K562 (cell line): Measurements from ENCODE around the gene ZNF750. TPM values are rescaled to one million over a fixed set of nuclear protein-coding genes. Genes with fewer than 3 reads are reported as not detected.

Experiments used
- ATAC-seq: fragments of 200-7000 bp; cut with Tn5 transposase; 3 replicates; pipeline ENCODE4 v1.9.1; 2020; ENCODE audit warnings: moderate library complexity
- BruUV-seq: library from RNA; stranded (reverse); fragments of 400-500 nt; replicated peaks from 2 replicates; lab custom pipeline; 2021; lab: Mats Ljungman, UMichigan
- CTCF ChIA-PET: fragments of 300-600 bp; formaldehyde crosslinking; extraction: SDS; loops from one replicate; lab custom pipeline; 2021; ENCODE audit warnings: low intra/inter-chr PET ratio; lab: Yijun Ruan, JAX
- POLR2A ChIA-PET: fragments of 300-600, 350-650 bp; sonication (Branson Sonifier 250); formaldehyde crosslinking; extraction: SDS; loops from one replicate; lab custom pipeline; 2021; ENCODE audit warnings: antibody characterized with exemption, inconsistent platforms; lab: Yijun Ruan, JAX
- DNase-seq, 4 experiments: peaks; one replicate each; pipeline versions ENCODE4 v3.0.0 to v3.0.0-alpha.2; 2011 to 2018; ENCODE audit warnings: low spot score in 3 of 4, mixed read lengths in 3 of 4; ENCODE audit errors: extremely low read depth in 1 of 4
- FAIRE-seq: peaks from 2 replicates; lab custom pipeline; 2011; peaks lifted over from hg19 to GRCh38; lab: Jason Lieb, UNC
- H2AFZ ChIP-seq: 2 replicates; pipeline ENCODE4 v1.6.0; 2011; ENCODE audit warnings: low read depth, low read length, control low read depth, inconsistent platforms
- H3K27ac ChIP-seq: fragments of 200-600 bp; 3 replicates; pipeline ENCODE4 v1.8.0; 2011; ENCODE audit warnings: low read depth, mild to moderate bottlenecking, control low read depth, inconsistent platforms, low read length, moderate library complexity, mixed read lengths; ENCODE audit errors: extremely low read depth
- H3K27me3 ChIP-seq, 2 experiments: fragments of 300-600 bp in 1 of 2; 2 replicates in 1 of 2; 3 replicates in 1 of 2; pipeline versions ENCODE4 v1.6.0 to v1.8.0; 2011; ENCODE audit warnings: inconsistent platforms in 2 of 2, low read length in 2 of 2, mild to moderate bottlenecking in 1 of 2, mixed read lengths in 1 of 2, moderate library complexity in 1 of 2; ENCODE audit not compliant: control insufficient read depth in 2 of 2, insufficient read depth in 2 of 2
- H3K36me3 ChIP-seq: fragments of 300-600 bp; 3 replicates; pipeline ENCODE4 v1.8.0; 2011; ENCODE audit warnings: mild to moderate bottlenecking, low read length, inconsistent platforms; ENCODE audit not compliant: control insufficient read depth, insufficient read depth
- H3K4me1 ChIP-seq, 2 experiments: fragments of 200-600 bp in 1 of 2; replicated peaks in 1 of 2; 2 replicates in 1 of 2; 3 replicates in 1 of 2; pipeline versions ENCODE4 v1.5.1 to v1.8.0; 2011; ENCODE audit warnings: inconsistent platforms in 2 of 2, low read length in 2 of 2, mild to moderate bottlenecking in 1 of 2, mixed read lengths in 1 of 2, moderate library complexity in 1 of 2; ENCODE audit not compliant: control insufficient read depth in 2 of 2, insufficient read depth in 2 of 2
- H3K4me2 ChIP-seq: 2 replicates; pipeline ENCODE4 v1.6.1; 2011; ENCODE audit warnings: low read length, control low read depth, inconsistent platforms, mixed read lengths; ENCODE audit not compliant: insufficient read depth
- H3K4me3 ChIP-seq: fragments of 200-600 bp; sonication (generic), shearing (Covaris generic); 2 replicates; pipeline ENCODE4 v1.5.1; 2016; ENCODE audit warnings: control low read depth, inconsistent platforms
- H3K79me2 ChIP-seq: fragments of 200-600 bp; 3 replicates; pipeline ENCODE4 v1.8.0; 2011; ENCODE audit warnings: low read length, inconsistent platforms; ENCODE audit not compliant: control insufficient read depth, insufficient read depth
- H3K9ac ChIP-seq, 2 experiments: 2 replicates each; pipeline versions ENCODE4 v1.6.0 to v1.6.1; 2011; ENCODE audit warnings: low read depth in 2 of 2, low read length in 2 of 2, control low read depth in 1 of 2, inconsistent platforms in 1 of 2, mild to moderate bottlenecking in 1 of 2, mixed read lengths in 1 of 2; ENCODE audit not compliant: insufficient read depth in 1 of 2
- H3K9me1 ChIP-seq: one replicate; pipeline ENCODE4 v1.6.0; 2011; ENCODE audit warnings: inconsistent platforms, mild to moderate bottlenecking, low read length, moderate library complexity; ENCODE audit not compliant: control insufficient read depth, insufficient read depth
- H3K9me3 ChIP-seq: replicated peaks from 2 replicates; pipeline ENCODE4 v1.5.1; 2011; ENCODE audit warnings: low read depth, low read length, inconsistent platforms; ENCODE audit not compliant: control insufficient read depth, insufficient read depth
- H4K20me1 ChIP-seq: replicated peaks from 2 replicates; pipeline ENCODE4 v1.6.1; 2011; ENCODE audit warnings: low read length, inconsistent platforms, mixed read lengths; ENCODE audit not compliant: control insufficient read depth, insufficient read depth
- WGBS: fragments of 100-300 bp; shearing (Covaris generic); methylation state at CpG from one replicate; pipeline ENCODE4 v1.1.6; 2016; ENCODE audit warnings: low coverage, mixed read lengths; ENCODE audit not compliant: insufficient coverage; ENCODE audit errors: missing lambda C conversion rate; 5-methylcytosine and 5-hydroxymethylcytosine counted together
- in situ Hi-C: fragments of 300-500 bp; cut with MboI; formaldehyde crosslinking; loops from 4 replicates; pipeline ENCODE4 v1.15.0; 2018; ENCODE audit warnings: inconsistent platforms, mixed read lengths
- intact Hi-C: fragments of 100-400 bp; cut with micrococcal nuclease; formaldehyde crosslinking; loops from 2 replicates; pipeline ENCODE4 v1.14.2; 2022
- polyA plus RNA-seq, 8 experiments: library from polyadenylated mRNA; depleted of rRNA in 4 of 8; stranded (reverse) in 5 of 8; unstranded in 3 of 8; fragments of >200 nt; fragmentation: Nextera tagmentation in 2 of 8; fragmentation: Illumina TruSeq in 1 of 8; extraction: Ambion mirVana in 2 of 8; extraction: Trizol in 1 of 8; gene quantifications; 2 replicates each; pipeline versions ENCODE4 v1.2.1 to v1.2.3, GENCODE V29; 2011 to 2014; ENCODE audit warnings: inconsistent platforms in 1 of 8, missing spikeins in 1 of 8
- total RNA-seq, 7 experiments: library from RNA; depleted of rRNA in 6 of 7; stranded (reverse); fragments of >200 nt in 6 of 7; fragmentation: Illumina TruSeq in 2 of 7; extraction: Trizol in 2 of 7; gene quantifications; 2 replicates each; pipeline versions ENCODE4 v1.2.1 to v1.2.3, GENCODE V29; 2011 to 2021; ENCODE audit warnings: low replicate concordance in 1 of 7
- TF ChIP-seq, protein P1 (sequence below), 3 experiments: IDR thresholded peaks in 2 of 3; conservative IDR thresholded peaks in 1 of 3; 2 replicates each; pipeline ENCODE4 v1.5.1; 2011 to 2012; ENCODE audit warnings: low read length in 3 of 3, mild to moderate bottlenecking in 3 of 3, control low read depth in 2 of 3, improper control_type of control experiment in 1 of 3, inconsistent platforms in 1 of 3, low read depth in 1 of 3, mixed read lengths in 1 of 3, moderate library complexity in 1 of 3; ENCODE audit not compliant: insufficient read depth in 2 of 3
- TF ChIP-seq, protein P2 (sequence below): sonication (generic); formaldehyde crosslinking; IDR thresholded peaks from 2 replicates; pipeline ENCODE4 v1.8.1; 2023; ENCODE audit warnings: mild to moderate bottlenecking, missing genetic modification reagents
- TF ChIP-seq, protein P3 (sequence below): sonication (generic); IDR thresholded peaks from 2 replicates; pipeline ENCODE4 v1.6.1; 2016

ZNF750 gene
- total and polyA plus RNA-seq, 9 of the 15 experiments (the other 6 are each of a cell fraction or from before 2014, with no cell fraction given) = not detected

DNA sequence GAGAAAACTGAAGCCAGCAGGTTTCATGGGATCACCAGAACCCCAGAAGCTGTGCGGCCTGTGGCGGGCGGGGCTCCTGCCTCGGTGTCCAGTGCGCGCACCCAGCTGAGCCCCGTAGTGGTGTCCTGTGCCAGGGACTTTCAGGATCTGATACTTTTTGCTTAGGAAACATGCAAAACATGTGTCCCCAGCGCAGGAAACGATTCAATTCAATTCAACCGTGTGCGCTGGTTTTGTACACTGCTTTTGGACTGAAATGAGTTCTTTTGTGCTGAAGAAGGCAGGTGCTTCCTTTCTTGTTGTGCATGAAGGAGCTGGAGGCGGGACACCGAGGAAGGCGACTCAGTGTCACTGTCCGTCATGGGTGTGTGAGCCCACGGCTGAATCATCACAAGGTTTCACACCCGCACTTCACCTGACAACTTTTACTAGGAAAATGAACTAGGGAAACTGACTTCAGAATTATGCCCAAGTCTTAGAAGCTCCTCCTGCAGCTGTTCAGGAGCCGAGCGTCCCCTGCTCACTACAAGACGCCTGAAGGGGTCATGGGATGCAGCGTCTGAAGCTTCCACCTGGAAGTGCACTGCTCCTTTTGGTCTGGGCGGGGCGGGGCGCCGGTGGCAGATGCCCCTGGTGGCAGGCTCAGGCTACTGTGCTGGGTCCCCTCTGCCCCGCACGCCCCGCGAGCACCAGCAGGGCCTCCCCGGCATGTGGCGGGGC lies 31.4 kb upstream of the ZNF750 start:
- TF ChIP-seq, protein P1, sequence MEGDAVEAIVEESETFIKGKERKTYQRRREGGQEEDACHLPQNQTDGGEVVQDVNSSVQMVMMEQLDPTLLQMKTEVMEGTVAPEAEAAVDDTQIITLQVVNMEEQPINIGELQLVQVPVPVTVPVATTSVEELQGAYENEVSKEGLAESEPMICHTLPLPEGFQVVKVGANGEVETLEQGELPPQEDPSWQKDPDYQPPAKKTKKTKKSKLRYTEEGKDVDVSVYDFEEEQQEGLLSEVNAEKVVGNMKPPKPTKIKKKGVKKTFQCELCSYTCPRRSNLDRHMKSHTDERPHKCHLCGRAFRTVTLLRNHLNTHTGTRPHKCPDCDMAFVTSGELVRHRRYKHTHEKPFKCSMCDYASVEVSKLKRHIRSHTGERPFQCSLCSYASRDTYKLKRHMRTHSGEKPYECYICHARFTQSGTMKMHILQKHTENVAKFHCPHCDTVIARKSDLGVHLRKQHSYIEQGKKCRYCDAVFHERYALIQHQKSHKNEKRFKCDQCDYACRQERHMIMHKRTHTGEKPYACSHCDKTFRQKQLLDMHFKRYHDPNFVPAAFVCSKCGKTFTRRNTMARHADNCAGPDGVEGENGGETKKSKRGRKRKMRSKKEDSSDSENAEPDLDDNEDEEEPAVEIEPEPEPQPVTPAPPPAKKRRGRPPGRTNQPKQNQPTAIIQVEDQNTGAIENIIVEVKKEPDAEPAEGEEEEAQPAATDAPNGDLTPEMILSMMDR (IDR thresholded peaks at IDR 0.05 in 2 of 3, conservative IDR thresholded peaks at IDR 0.05 in 1 of 3; ENCODE audit: insufficient read depth in 2 of 3, low read depth in 1 of 3, low read length in 3 of 3) = peak in 1 of 3 experiments; percentile 25; a peak in 2 of 6 replicates
- TF ChIP-seq, protein P2, sequence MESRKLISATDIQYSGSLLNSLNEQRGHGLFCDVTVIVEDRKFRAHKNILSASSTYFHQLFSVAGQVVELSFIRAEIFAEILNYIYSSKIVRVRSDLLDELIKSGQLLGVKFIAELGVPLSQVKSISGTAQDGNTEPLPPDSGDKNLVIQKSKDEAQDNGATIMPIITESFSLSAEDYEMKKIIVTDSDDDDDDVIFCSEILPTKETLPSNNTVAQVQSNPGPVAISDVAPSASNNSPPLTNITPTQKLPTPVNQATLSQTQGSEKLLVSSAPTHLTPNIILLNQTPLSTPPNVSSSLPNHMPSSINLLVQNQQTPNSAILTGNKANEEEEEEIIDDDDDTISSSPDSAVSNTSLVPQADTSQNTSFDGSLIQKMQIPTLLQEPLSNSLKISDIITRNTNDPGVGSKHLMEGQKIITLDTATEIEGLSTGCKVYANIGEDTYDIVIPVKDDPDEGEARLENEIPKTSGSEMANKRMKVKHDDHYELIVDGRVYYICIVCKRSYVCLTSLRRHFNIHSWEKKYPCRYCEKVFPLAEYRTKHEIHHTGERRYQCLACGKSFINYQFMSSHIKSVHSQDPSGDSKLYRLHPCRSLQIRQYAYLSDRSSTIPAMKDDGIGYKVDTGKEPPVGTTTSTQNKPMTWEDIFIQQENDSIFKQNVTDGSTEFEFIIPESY (CRISPR knock-in tag) = peak; percentile 95
- TF ChIP-seq, protein P3, sequence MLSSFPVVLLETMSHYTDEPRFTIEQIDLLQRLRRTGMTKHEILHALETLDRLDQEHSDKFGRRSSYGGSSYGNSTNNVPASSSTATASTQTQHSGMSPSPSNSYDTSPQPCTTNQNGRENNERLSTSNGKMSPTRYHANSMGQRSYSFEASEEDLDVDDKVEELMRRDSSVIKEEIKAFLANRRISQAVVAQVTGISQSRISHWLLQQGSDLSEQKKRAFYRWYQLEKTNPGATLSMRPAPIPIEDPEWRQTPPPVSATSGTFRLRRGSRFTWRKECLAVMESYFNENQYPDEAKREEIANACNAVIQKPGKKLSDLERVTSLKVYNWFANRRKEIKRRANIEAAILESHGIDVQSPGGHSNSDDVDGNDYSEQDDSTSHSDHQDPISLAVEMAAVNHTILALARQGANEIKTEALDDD = no peak
- no peak overlapping the region for H3K27ac ChIP-seq
- WGBS = 96% methylated on average over 23 of the region's 31 CpGs
- H3K36me3 ChIP-seq = peaks cover 39% of the 10 kb centered on the region; the same call in 2 of the 3 replicates
- POLR2A ChIA-PET = interaction anchor here (0.9 kb wide), 1 partner anchor 15 kb away, joined by 3 read pairs; no protein-coding TSS in a partner anchor
- BruUV-seq = no TSS peak
- no peaks in the 10 kb centered on the region for H3K9me3 ChIP-seq
- no peak overlapping the region for H3K9ac ChIP-seq
- no peak overlapping the region for H2AFZ ChIP-seq
- peaks cover 25% of the 10 kb centered on the region for H3K79me2 ChIP-seq
- in situ Hi-C loops (no loop called here), intact Hi-C loops (no loop called here)
- no peak for FAIRE-seq
- no peak for ATAC-seq
- no peaks in the 10 kb centered on the region for H3K9me1 ChIP-seq
- H3K4me2 ChIP-seq = no peak overlapping the region
- no peak for DNase-seq
- no peaks in the 10 kb centered on the region for H4K20me1 ChIP-seq
- H3K4me1 ChIP-seq = peaks cover 26 to 74% of the 10 kb centered on the region in 2 experiments
- H3K27me3 ChIP-seq = no peaks in the 10 kb centered on the region
- CTCF ChIA-PET = no interaction called here
- no peak overlapping the region for H3K4me3 ChIP-seq
